Hepatocyte (in vitro differentiated cells): ENCODE results near the gene KSR1.

Experiments
- CTCF ChIP-seq: fragments of 200-600 bp; sonication (generic); IDR thresholded peaks from 2 replicates; pipeline ENCODE4 v1.5.1; 2016; ENCODE audit warnings: antibody characterized with exemption, mild to moderate bottlenecking; ENCODE audit not compliant: poor library complexity
- EZH2phosphoT487 ChIP-seq: fragments of 200-600 bp; sonication (generic); IDR thresholded peaks from one replicate; pipeline ENCODE4 v1.6.1; 2018; ENCODE audit warnings: antibody characterized with exemption, mild to moderate bottlenecking, low read depth, moderate library complexity; ENCODE audit not compliant: unreplicated experiment, severe bottlenecking

DNA sequence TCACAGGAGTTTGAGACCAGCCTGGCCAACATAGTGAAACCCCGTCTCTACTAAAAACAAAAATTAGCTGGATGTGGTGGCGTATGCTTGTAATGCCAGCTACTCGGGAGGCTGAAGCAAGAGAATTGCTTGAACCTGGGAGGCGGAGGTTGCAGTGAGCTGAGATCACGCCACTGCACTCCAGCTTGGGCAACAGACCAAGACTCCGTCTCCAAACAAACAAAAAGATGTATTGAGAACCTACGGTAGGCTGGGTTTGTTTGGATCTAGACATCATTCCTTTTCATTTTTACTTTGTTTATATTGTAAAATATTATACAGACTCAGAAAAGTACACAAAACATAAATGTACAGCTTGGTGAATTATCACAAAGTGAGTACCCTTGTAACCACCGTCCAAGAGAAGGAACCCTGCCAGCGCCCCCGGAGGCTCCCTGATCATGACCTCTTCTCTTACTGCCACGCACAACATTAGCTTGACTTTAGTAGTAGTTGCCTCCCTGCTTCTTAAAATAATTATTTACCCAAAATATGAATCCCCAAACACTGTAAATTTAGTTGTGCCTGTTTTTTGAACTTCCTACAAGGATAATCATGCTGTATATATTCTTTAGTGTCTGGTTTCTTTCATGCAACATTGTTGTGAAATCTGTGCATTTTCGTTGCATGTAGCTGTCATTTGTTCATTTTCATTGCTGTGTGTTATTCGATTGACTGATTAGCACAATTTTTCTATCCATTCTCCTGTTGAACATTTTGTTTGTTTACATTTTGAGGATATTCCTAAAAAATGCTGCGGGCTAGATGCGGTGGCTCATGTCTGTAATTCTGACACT lies 56.5 kb downstream of the KSR1 start:
- TF ChIP-seq EZH2phosphoT487 (no peak), CTCF (no peak)
